Measurements from ENCODE around the gene MT4.
"Not testable (repeated sequence)": the region's sequence is repeated elsewhere in the genome, so short reads cannot be mapped to it uniquely, and the experiment has no call there.

Gene MT4

GRCh38 chr16:56560447-56560846 is 4.4 kb upstream of the MT4 start:
- no peak for FAIRE-seq

- FAIRE-seq, result no peak
Measured at GRCh38 chr16:56561126-56561525, 3.7 kb upstream of the MT4 start.

GRCh38 chr16:56569971-56570370 is 5.1 kb downstream of the MT4 start:
- FAIRE-seq, result no peak

GRCh38 chr16:56571525-56571924 is 6.7 kb downstream of the MT4 start:
- no peak for FAIRE-seq

- FAIRE-seq, result no peak
Measured at GRCh38 chr16:56574625-56575024, 9.8 kb downstream of the MT4 start.

GRCh38 chr16:56576585-56577299 is 11.9 kb downstream of the MT4 start:
- no peak for FAIRE-seq

GRCh38 chr16:56577300-56577625 is 12.4 kb downstream of the MT4 start:
- FAIRE-seq, result no peak

GRCh38 chr16:56580391-56581048 is 15.6 kb downstream of the MT4 start:
- FAIRE-seq, result no peak

- FAIRE-seq, result not testable (repeated sequence)
Measured at GRCh38 chr16:56582911-56583310, 18.0 kb downstream of the MT4 start.

- FAIRE-seq, result no peak
Measured at GRCh38 chr16:56583351-56584168, 18.7 kb downstream of the MT4 start.

GRCh38 chr16:56584276-56584675 is 19.4 kb downstream of the MT4 start:
- FAIRE-seq, result no peak

GRCh38 chr16:56588781-56589140 is 23.9 kb downstream of the MT4 start:
- no peak for FAIRE-seq

GRCh38 chr16:56589141-56590039 is 24.5 kb downstream of the MT4 start, which contains the start of gene MT3:
TSS of gene MT3 (plus strand) at chr16:56589528. CDS start at chr16:56589591, 63 bp downstream.
- FAIRE-seq, result no peak

- no peak for FAIRE-seq
Measured at GRCh38 chr16:56591377-56592060, 26.6 kb downstream of the MT4 start.

GRCh38 chr16:56593573-56594291 is 28.9 kb downstream of the MT4 start:
- FAIRE-seq, result no peak

GRCh38 chr16:56594292-56594619 is 29.4 kb downstream of the MT4 start:
- FAIRE-seq, result no peak

- no peak for FAIRE-seq
Measured at GRCh38 chr16:56600398-56600999, 35.6 kb downstream of the MT4 start.

- no peak for FAIRE-seq
Measured at GRCh38 chr16:56601325-56601724, 36.5 kb downstream of the MT4 start.

- no peak for FAIRE-seq
Measured at GRCh38 chr16:56603589-56603988, 38.7 kb downstream of the MT4 start.

- FAIRE-seq, result no peak
Measured at GRCh38 chr16:56604966-56605365, 40.1 kb downstream of the MT4 start.

GRCh38 chr16:56605475-56605874 is 40.6 kb downstream of the MT4 start:
- FAIRE-seq, result no peak

All from islet of Langerhans (tissue), 1 donor.